Testis (tissue), 2 donors: Measurements from ENCODE around the gene NFIA.

Experiments
- CTCF ChIP-seq, 3 experiments: fragments of 450-650 bp in 2 of 3; fragments of 200-600 bp in 1 of 3; sonication (generic) in 1 of 3; IDR thresholded peaks; one replicate each; pipeline ENCODE4 v1.5.1; 2016 to 2019; ENCODE audit warnings: antibody characterized with exemption in 3 of 3, mild to moderate bottlenecking in 2 of 3, moderate library complexity in 1 of 3
- POLR2A ChIP-seq: fragments of 450-650 bp; IDR thresholded peaks from one replicate; pipeline ENCODE4 v1.6.1; 2017; ENCODE audit warnings: antibody characterized with exemption, mild to moderate bottlenecking, moderate library complexity

GRCh38 chr1:61253912-61254633 lies 171.7 kb downstream of the NFIA start:
- TF ChIP-seq CTCF (IDR thresholded peaks at IDR 0.05): no peak
- TF ChIP-seq POLR2A: no peak
